GM12872 (cell line): Measurements from ENCODE around the gene PAM16.

ENCODE experiments used
- CTCF ChIP-seq: IDR thresholded peaks from 3 replicates; pipeline ENCODE4 v1.5.1; 2011; ENCODE audit warnings: low read depth, mild to moderate bottlenecking, low read length, moderate library complexity; ENCODE audit not compliant: insufficient read depth

The PAM16 gene

DNA sequence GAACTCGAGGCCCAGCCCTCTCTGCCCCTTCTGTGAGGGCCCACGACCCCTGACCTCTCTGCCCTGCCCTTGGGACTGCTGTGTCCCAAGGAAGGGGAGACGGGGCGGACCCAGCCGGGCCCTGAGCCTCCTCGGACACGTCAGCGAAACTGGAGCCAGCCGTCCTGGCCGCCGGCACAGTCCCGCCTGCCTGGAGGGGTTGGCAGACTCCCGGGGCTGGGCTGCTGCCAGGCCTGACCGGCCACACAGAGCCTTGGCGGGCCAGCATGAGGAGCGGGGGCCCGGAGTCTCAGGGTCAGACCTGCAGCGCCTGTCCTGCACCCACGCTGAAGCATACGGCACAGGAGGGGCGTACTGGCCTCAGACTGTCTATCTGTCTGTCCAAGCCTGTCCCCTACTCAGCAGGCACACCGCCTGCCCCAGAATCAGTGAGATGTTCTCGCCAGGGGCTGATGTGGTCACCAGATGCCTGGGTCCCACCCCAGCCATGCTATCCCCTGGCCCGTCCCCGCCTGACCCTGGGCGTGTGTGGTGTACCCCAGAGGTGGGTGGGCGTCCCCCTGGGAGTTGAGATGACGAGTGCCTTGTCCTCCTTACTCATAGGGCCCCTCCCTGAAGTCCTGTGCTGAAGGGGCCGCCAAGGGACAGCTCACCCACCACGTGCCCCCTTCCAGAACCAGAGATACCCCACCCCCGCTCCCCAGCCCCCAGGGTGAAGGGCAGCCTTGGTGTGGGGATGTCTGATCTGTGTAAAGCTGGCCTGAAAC is 25.2 kb upstream of the PAM16 start:
- no peak for TF ChIP-seq CTCF

DNA sequence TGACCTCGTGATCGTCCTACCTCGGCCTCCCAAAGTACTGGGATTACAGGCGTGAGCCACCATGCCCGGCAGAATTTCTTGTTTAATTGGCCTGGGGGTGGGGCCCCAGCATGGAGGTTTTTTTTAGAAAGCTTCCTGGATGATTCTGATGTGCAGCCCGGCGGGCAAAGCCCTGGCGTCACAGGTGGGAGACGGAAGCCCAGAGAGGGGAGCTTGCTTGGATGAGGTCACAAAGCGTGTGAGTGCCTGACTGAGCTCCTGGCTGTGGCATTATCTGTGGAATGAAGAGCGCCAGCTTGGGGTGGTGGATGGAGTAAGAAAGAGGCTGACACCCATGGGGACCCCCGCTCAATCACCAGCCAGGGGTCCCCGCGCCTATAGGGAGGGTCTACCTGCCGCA is 24.6 kb upstream of the PAM16 start:
- no peak for TF ChIP-seq CTCF

DNA sequence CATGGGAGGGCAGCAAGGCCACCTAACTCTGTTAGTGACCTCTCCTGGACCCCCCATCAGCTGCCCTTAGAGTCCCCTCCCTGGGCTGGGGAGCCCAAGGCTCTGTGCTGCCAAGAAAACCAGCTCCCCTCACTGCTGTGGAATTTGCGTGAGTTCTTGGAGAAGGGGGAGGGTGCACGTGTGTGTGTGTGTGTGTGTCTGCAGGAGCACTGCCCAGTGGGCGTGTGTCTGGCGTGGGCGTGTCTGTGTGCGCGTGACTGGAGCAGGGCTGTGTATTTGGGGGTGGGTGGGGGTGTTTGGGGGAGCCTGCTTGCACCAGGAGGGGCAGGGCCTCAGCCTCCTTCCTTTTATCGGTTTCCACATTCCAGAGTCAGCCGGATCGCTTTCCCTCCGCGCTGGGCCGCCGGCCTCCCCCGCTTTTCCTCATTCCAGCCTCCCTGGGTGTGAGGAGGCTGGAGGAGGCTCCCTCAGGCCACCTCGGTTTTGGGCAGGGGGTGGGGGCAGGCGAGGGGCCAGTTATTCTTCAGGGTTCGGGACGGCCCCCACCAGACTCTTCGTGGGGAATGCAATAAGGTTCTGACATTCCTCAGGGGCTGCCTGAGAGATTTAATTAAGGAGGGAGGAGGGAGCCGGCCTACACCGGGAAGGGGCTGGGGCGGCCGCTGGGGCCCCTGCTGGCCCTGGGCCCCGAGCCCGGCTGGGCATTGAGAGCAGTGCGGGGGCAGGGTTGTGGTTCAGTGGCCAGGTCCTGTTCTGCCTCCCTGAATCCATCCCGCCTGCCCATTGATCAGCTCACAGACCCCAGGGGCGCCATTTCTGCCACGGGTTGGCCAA is 23.0 kb upstream of the PAM16 start:
- no peak for TF ChIP-seq CTCF

DNA sequence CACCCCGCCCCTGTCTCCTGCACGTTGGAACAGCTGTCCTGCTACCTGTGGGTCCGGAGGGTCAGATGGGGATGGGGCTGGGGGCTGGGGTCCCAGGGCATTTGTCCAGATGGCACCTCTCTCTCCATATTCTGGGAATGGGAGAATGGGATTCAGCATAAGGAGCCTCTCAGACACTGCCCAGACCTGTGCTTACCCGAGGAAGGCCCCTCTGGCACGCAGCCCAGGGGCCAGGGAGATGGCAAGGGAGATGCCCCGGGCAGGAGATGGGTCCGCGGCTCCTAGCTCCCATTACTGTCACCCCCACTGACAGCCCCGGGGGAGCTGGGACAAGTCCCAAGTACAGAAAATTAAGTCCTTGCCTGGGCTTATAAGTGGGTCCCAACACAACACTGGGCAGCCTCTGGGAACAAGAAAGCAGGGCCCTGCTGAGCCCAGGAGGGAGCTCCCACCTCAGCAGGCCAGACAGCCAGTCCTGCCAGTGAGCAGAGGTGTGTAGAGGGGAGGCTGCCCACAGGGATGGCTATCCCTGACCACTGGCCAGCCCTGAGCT is 22.3 kb upstream of the PAM16 start:
- TF ChIP-seq CTCF: no peak

DNA sequence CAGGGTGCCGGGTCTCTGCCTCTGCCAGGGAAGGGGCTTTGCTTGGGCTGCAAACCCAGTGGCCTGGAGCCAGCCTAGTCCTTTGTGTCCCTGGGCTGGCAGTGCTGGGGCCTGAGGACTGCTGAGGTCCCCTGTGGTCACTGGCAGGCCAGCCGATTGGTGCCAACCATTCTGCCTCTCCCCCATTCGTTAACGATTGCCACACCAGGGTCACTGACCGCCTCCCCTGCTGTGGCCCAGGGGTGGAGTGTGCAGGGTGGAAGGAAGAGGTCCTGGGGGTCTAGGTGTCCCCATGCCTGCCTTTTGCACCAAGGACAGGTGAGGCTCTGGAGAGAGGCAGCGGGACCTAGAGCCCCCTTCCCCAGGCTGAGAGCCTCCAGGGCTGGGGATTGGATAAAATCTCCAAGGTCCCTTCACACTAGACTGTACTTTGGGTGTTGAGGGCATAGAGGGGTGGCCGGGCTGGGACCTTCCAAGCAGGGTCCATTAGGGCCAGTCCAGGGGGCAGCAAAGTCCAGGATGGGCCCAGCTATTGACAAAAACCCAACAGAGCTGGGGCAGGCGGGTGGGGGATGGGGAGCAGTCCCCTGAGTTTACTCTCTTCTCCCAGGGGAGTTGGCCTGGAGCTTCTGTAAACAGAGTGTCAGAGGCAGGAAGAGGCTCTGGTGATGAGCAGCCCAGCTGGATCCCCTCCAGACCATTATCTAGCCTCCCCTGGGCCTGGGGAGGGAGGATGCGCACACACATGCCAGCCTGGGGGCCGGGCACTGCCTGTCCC is 21.6 kb upstream of the PAM16 start:
- no peak for TF ChIP-seq CTCF

DNA sequence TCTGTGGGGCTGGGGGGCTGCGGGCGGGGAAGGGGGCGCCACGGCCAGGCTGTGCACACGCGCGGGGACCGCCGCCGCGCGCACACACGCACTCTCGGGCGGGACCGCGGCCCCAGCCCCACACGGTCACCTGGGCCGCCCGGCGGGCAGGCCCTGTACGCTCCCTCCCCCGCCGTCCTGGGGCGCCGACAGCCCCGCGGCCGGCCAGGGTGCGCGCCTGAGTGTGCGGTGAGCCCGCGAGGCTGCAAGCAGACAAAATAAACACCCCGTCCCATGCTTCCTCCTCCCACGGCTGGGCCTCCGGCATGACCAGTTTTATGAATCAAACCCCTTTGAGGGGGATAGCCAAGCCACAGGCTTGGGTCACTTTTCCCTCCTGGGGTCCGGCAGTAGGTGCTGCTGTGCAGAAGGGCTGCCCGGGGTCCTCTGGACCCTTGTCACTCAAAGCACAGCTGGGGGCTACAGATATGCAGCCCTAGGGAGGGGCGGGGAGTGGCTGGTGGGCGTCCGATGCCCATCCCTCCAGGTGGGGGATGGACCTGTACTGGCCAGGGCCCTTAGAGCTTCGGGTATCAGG is 21.0 kb upstream of the PAM16 start:
- TF ChIP-seq CTCF: no peak
